CD4-positive, alpha-beta T cell treated with Interleukin-6 for 4 hours (primary cell): ENCODE measurements around the gene TRAIP.

Source experiments
- DNase-seq: peaks from one replicate; pipeline ENCODE4 v3.0.0-alpha.2; 2020; ENCODE audit warnings: mixed read lengths

The TRAIP gene

GRCh38 chr3:49813497-49814174 lies 42.7 kb downstream of the TRAIP start, which contains the start of gene UBA7:
Gene UBA7, minus strand, starts transcription at chr3:49813953. Its CDS starts 166 bp downstream, at chr3:49813787.
- DNase-seq, result peak; percentile 55

GRCh38 chr3:49812916-49813496 lies 43.4 kb downstream of the TRAIP start:
- DNase-seq, result no peak

- no peak for DNase-seq
Measured at GRCh38 chr3:49807431-49808114, 48.8 kb downstream of the TRAIP start.

GRCh38 chr3:49806850-49807249 lies 49.5 kb downstream of the TRAIP start:
- no peak for DNase-seq

GRCh38 chr3:49805897-49806701 lies 50.3 kb downstream of the TRAIP start:
- peak; percentile 48 for DNase-seq

GRCh38 chr3:49805367-49805782 lies 51.0 kb downstream of the TRAIP start:
- no peak for DNase-seq

- DNase-seq, result no peak
Measured at GRCh38 chr3:49804141-49805041, 52.0 kb downstream of the TRAIP start.

- peak; percentile 58 for DNase-seq
Measured at GRCh38 chr3:49803465-49804140, 52.8 kb downstream of the TRAIP start.

GRCh38 chr3:49802719-49803464 lies 53.5 kb downstream of the TRAIP start, which contains the start of gene INKA1:
Gene INKA1, plus strand, starts transcription at chr3:49803261. Its CDS starts 132 bp downstream, at chr3:49803393.
- peak; percentile 93 for DNase-seq

- DNase-seq, result no peak
Measured at GRCh38 chr3:49801160-49801559, 55.2 kb downstream of the TRAIP start.

GRCh38 chr3:49799761-49800160 lies 56.6 kb downstream of the TRAIP start, which contains the start of gene CDHR4:
Gene CDHR4, minus strand, starts transcription at chr3:49799873. Its CDS starts 61 bp downstream, at chr3:49799812.
- no peak for DNase-seq

- no peak for DNase-seq
Measured at GRCh38 chr3:49799105-49799504, 57.3 kb downstream of the TRAIP start.

GRCh38 chr3:49794926-49795905 lies 61.1 kb downstream of the TRAIP start:
- DNase-seq, result no peak

GRCh38 chr3:49794431-49794830 lies 61.9 kb downstream of the TRAIP start:
- no peak for DNase-seq

GRCh38 chr3:49793486-49794085 lies 62.8 kb downstream of the TRAIP start:
- no peak for DNase-seq

- DNase-seq, result no peak
Measured at GRCh38 chr3:49792371-49793150, 63.8 kb downstream of the TRAIP start.

GRCh38 chr3:49791571-49791970 lies 64.8 kb downstream of the TRAIP start:
- no peak for DNase-seq
